Measurements from ENCODE around the gene ZFP62. TPM values are rescaled to one million over a fixed set of nuclear protein-coding genes. Genes with fewer than 3 reads are reported as not detected.

The ZFP62 gene
- total and polyA plus RNA-seq, 8 donors = 10.4 to 23.9 (median 14.6) TPM

GRCh38 chr5:180908998-180909731, 48.1 kb upstream of the ZFP62 start:
- WGBS, 2 donors = 77 to 80% methylated on average over 9 of the region's 9 CpGs
- Histone ChIP-seq H3K4me3 (no peak overlapping the region), H3K36me3 (no peaks in the 10 kb centered on the region), H3K9me3 (no peaks in the 10 kb centered on the region), H3K4me1 (no peaks in the 10 kb centered on the region), H3K27ac (no peak overlapping the region), H3K27me3 (no peaks in the 10 kb centered on the region)
- intact Hi-C loops (cut with DNase I) = no loop called here
- no peak for DNase-seq
- no peak for TF ChIP-seq CTCF (IDR thresholded peaks at IDR 0.05)
- no peak for FAIRE-seq
- ATAC-seq = no peak

GRCh38 chr5:180908400-180908799, 47.3 kb upstream of the ZFP62 start:
- Histone ChIP-seq H3K9me3 (no peaks in the 10 kb centered on the region), H3K27me3 (no peaks in the 10 kb centered on the region), H3K4me1 (no peaks in the 10 kb centered on the region), H3K27ac (no peak overlapping the region), H3K4me3 (no peak overlapping the region), H3K36me3 (no peaks in the 10 kb centered on the region)
- ATAC-seq (no peak), FAIRE-seq (no peak), DNase-seq (no peak)
- WGBS, 2 donors = 88 to 92% methylated on average over 9 of the region's 9 CpGs
- no peak for TF ChIP-seq CTCF (IDR thresholded peaks at IDR 0.05)
- intact Hi-C loops (cut with DNase I) = no loop called here

- TF ChIP-seq CTCF (IDR thresholded peaks at IDR 0.05) = no peak
Observed at GRCh38 chr5:180901319-180902009, 40.4 kb upstream of the ZFP62 start.

GRCh38 chr5:180900178-180900577, 39.1 kb upstream of the ZFP62 start:
- ATAC-seq = no peak
- H3K27ac ChIP-seq = no peak overlapping the region
- H3K9me3 ChIP-seq = no peaks in the 10 kb centered on the region
- intact Hi-C loops (cut with DNase I) = no loop called here
- H3K4me3 ChIP-seq = no peak overlapping the region
- TF ChIP-seq CTCF (IDR thresholded peaks at IDR 0.05) = no peak
- FAIRE-seq = no peak
- peaks cover 0 to 6% (median 4%) of the 10 kb centered on the region in 3 donors for H3K4me1 ChIP-seq
- WGBS, 2 donors = 84 to 86% methylated on average over 5 of the region's 5 CpGs
- H3K36me3 ChIP-seq = no peaks in the 10 kb centered on the region
- DNase-seq = no peak
- H3K27me3 ChIP-seq = no peaks in the 10 kb centered on the region

More at GRCh38 chr5:180901319-180902009, 40.4 kb upstream of the ZFP62 start:
- no peak overlapping the region for H3K27ac ChIP-seq
- no peak overlapping the region for H3K4me3 ChIP-seq
- no peaks in the 10 kb centered on the region for H3K36me3 ChIP-seq
- WGBS, 2 donors = 85 to 93% methylated on average over 7 of the region's 7 CpGs
- no peak for ATAC-seq
- no peaks in the 10 kb centered on the region for H3K27me3 ChIP-seq
- H3K9me3 ChIP-seq = no peaks in the 10 kb centered on the region
- no peak for DNase-seq
- no peak for FAIRE-seq
- intact Hi-C loops (cut with DNase I) = no loop called here
- H3K4me1 ChIP-seq = peaks cover 0 to 6% (median 4%) of the 10 kb centered on the region in 3 donors

Data from pancreas (tissue), 10 donors.